AG09319 (cell line): ENCODE measurements around the gene KRT4.

Experiments used
- DNase-seq: peaks from one replicate; pipeline ENCODE4 v3.0.0-alpha.2; 2010; ENCODE audit warnings: low read depth; ENCODE audit errors: extremely low read depth
- TF ChIP-seq, protein P1 (sequence below): IDR thresholded peaks from 2 replicates; pipeline ENCODE4 v1.5.1; 2011; ENCODE audit warnings: low read depth, mild to moderate bottlenecking, inconsistent platforms, low read length, moderate library complexity

The KRT4 gene

DNA sequence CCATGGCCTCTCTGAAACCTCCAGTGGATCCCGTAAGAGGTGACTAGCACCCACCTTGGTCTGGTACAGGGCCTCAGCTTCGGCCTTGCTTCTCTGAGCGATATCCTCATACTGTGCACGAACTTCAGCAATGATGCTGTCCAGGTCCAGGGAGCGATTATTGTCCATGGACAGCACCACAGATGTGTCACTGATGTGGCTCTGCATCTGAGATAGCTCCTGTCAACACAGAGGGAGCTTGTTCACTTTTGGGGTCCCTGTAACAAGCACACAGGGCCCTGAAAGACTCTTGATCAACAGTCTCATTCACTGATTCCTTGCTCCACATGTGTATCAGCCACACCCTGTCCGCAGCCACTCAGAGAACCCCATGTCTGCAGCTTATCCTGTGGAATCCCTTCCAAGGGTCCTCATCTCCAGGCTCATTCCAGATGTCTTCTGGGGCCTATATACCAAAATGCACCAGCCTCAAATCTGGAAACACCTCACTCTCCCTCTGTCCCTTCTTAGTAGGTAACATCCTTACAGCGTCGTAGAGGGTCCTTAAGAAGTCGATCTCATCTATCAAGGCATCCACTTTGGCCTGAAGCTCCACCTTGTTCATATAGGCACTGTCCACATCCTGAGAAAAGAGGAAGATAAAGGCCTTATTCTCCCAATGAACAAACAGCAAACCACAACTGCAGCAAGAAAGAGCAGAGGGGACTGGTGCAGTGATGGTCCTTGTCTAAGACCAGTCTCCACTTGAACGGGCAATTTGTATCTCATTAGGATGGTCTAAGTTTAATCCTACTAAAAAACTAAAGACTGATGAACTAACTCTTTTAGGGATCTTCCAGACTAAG is 21.5 kb downstream of the KRT4 start:
- TF ChIP-seq, protein P1, sequence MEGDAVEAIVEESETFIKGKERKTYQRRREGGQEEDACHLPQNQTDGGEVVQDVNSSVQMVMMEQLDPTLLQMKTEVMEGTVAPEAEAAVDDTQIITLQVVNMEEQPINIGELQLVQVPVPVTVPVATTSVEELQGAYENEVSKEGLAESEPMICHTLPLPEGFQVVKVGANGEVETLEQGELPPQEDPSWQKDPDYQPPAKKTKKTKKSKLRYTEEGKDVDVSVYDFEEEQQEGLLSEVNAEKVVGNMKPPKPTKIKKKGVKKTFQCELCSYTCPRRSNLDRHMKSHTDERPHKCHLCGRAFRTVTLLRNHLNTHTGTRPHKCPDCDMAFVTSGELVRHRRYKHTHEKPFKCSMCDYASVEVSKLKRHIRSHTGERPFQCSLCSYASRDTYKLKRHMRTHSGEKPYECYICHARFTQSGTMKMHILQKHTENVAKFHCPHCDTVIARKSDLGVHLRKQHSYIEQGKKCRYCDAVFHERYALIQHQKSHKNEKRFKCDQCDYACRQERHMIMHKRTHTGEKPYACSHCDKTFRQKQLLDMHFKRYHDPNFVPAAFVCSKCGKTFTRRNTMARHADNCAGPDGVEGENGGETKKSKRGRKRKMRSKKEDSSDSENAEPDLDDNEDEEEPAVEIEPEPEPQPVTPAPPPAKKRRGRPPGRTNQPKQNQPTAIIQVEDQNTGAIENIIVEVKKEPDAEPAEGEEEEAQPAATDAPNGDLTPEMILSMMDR, result no peak
- DNase-seq, result no peak

DNA sequence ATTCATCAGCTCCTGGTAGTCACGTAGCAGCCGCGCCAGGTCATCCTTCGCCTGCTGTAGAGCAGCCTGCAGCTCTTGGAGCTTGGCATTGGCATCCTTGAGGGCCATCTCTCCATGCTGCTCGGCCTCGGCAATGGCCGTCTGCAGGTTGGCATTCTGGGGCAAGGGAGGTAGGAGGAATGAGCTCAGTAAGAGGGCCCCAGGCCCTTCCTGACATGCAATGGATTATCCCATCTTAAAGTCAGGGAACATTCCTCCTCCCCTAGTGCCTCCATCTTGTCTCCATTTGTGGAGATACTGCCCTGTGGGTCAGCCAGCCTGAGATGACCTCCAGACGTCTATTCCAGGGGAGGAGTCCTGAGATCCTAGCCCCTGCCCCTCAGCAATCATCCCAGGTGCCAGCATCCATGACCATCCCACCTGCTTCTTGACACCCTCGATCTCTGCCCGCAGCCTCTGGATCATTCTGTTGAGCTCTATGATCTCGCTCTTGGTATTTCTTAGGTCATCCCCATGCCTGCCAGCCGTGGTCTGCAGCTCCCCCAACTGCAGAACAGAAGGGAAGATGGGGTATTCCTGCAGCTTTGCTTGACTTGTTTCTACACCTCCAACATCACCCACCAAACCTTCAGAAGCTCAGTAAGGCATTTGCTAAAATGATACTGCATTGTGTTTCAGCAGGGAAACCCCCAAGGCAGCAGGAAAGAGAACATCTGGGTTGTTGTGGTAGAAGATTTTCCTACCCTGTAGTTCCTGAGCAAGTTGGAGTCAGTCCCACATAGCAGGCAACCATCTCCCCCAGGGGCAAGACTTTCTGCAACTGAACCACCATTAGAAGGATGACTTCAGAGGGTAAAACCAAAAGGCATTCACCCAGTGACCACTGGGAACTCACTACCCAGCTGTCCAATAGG is 22.4 kb downstream of the KRT4 start:
- TF ChIP-seq, protein P1, result no peak
- DNase-seq, result no peak

DNA sequence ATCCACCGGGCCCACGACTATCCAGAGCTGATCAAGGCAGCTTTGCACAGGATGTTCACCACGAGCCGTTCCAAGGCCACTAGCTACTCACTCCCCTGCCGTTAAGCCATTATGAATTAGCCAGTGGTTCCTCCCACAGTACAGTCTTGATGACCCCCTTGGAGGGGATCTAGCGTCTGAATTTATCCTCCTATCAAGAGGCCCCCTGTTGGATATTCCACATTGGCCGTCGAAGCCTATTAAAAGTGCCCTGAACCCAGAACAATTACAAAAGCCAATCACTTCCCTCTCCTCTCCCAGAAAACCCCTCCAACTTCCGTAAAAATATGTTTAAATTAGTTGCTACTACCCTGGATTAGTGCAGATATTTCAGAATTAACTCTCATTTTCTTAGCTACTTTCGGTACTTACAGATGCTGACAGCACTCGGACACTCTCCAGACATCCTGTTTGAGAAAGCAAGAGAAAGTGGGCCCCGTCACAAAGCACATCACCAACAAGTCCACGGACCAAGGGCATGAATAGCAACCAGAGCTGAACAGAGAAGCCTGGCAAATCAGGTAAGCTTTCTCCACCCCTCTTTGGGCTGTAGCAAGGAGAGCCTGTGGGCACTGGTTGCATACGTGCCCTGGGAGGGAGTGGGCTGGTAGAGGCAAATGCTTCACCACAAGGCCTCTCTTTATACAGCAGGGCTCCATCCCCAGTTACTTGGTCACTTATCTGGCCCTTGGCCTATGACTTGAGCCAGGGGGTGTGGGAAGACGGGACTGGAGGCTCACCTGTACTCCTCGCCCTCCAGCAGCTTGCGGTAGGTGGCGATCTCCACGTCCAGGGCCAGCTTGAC is 23.3 kb downstream of the KRT4 start:
- TF ChIP-seq, protein P1, result no peak
- DNase-seq, result no peak

DNA sequence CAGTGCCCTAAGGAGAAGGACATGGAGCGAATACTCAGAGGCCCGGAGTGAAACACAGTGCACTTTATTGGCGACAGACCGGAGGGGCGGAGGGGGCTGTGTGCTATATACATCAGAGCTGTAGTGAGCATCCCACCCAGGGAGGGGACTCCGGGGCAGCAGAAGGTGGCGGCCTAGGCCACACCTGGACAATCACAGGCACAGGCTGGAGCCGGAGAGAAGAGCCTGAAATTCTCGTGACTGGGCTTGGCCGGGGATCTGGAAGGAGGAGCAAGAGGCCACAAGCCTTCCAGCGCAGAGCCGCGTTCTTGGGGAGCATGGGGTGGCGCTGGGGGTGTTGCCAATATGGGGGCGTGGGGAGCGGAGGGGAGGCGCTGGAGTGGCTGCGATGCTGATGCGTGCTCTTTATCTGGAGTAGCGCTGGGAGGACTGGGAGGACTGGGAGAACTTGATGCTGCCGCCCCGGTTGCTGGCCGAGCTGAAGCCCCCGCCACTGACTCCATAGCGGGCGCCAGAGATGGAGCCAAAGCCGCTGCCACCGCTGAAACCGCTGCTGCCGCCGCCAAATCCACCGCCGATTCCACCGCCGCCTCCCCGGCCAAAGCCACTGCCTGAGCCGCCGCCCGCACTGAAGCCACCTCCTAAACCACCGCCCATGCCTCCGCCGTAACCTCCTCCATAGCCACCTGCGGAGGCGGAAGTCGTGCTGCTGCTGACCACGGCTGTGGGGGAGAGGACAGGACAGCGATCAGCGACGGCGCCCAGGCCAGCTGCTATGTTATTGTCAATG is 24.1 kb downstream of the KRT4 start:
- TF ChIP-seq, protein P1, result no peak
- no peak for DNase-seq

DNA sequence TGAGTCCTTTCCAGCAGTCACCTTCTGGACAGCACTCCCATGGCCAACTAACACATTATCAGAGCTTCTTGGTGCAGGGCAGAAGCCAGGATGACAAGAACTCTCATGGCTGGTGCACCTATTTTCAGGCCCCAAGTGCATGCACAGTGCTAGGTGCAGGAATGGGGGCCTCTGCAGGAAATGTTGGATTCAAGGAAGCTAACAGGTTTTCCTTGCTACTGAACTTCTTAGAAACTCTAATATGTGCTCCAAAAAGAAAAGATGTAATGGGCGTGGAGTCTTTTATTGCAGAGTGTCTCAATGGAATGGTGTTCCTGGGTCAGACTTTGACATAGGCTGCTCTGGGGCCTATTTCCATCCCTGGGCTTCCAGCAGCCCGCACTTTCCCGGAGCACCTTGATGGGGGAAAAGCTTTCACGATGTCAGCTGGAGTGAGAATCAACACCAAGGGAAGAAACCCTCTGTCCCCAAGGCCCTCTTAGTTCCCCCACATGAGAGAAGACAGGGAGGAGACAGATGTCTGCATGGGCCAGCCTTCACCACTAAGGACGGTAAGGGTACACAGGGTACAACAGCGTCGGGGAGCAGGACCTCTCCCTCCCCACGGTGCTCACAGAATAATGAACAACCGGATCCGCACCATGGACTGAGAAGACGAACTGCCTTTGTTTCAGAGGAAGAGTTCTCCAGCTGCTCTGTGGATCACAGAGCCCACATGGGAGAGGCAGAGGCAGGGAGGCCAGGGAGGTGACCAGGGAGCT is 24.9 kb downstream of the KRT4 start:
- TF ChIP-seq, protein P1, result no peak
- DNase-seq, result no peak
